GM21786 (cell line): ENCODE results near the gene AK1.

Experiments used
- ATAC-seq: cut with Tn5 transposase; IDR thresholded peaks from one replicate; pipeline ENCODE4 v1.9.1; 2021; ENCODE audit not compliant: unreplicated experiment

Gene AK1

DNA sequence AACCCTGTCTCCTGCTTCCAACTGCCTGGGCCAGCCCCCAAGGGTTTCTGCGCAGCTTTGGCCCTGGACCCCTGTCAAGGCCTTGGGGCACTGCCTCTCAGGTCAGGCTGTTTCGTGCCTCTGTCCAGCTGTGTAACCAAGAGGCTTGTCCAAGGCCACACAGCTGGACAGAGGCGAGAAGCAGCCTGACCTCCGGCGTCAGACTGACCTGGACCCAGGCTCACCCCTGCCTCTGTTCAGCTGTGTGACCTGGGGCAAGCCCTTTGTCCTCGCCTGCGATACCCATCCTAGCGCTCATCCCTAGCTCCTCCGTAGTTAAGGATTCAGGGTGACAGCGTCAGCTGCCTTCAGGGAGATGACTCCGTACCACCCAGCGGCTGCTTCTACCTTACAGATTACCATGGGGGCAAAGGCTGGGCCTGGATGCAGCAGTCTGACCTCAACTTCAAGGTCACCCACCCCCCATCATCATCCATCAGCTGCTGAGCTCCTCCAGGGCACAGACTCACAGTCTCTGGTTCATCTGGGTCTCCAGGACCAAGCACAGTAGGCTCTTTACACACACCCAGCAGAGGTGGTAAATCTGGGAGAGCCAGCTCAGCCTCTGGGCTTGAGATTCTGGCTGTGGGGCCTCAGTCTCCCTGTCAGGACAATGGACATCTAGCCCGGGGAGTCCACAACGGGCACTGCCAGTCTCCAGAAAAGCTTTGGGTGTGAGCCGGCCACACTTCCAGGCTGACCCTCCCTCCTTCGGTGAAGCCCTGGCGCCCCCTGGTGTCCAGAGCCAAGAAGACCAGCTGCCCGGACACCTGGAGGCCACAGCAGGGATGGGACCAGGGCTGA lies 7.9 kb downstream of the AK1 start:
- no peak for ATAC-seq

DNA sequence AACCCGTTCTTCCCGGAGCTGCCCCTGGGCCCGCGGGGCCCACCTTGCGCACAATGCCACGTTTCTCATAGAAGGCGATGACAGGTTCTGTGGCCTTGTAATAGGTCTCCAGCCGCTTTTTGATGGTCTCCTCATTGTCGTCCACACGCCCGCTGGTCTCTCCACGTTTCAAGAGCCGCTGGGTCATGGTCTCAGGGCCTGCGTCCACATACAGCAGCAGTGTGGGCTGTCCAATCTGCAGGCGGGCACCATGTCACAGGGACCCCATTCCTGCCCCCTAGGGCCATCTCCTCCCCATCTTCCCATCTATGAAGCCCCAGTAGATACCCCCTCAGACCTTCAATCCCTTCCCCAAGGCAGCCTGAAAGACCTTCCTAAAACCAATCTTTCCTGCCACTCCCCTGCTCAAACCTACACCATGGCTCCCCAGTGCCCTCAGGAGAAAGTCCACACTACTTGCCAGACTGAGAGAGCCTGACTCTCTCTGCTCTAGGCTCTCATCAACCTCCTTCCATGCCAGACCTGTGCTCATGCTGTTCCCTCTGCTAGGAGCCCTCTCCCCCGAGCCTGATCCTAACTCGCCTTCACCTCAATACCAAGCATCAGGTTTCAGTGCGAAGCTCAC lies 9.1 kb downstream of the AK1 start:
- no peak for ATAC-seq

DNA sequence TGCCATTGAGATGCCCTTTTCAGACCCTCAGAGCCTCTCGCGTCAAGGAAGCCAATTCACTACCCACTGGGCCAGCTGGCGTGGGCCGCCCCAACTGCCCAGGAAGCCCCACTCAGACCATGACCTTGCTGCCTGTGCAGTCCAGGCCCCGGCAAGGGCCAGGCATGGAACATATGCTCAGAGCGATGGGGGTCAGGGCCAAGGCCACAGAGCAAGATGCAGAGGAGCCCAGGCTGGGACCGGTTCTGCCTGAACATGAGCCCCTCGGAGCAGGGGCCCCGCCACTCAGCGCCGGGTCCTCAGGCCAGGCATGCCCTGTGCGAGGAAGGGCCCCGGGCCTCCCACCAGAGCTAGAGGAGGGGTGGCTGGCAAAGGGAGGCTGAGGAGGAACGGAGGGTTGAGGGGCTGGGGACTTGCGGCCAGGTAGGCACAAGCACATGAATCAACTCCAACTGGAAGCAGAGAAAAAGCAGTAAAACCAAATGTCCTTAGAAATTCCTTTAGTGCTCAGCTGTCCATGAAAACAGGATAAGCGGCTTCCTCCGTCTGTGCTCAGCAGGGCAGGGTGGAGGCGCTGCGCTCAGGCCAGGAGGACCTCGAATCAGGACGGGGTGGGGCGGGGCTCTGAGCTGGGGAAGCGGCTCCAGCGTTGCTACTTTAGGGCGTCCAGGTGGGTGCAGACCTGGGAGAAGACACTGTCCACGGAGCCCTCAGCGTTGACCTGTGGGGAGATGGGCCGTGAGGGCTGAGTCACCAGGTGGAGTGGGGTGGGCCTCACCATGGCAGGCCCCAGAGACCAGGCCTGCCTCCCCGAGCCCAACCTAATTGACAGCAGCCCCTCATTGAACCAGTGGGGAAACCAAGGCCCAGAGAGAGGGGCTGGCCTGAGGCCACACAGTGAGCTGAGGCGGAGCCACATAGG lies 9.9 kb downstream of the AK1 start:
- ATAC-seq = no peak

DNA sequence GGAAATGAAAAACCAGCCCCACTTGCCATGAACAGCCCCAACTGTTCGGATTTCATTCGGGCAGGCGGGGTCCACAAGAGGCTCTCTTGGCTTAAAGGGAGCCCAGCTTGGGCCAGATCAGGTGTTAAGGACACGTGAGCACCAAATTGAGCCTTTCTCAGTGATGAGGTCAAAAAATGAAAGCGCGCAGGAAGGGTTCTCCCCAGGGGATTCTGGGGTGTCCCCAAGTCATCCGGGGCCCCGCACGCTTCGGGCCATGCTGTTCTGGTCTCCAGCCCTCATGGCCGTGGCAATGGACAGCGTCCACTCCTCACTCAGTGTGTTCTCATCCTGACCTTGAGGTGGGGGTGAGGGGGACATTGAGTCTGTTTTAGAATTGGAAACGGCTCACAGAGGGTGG lies 10.9 kb downstream of the AK1 start:
- no peak for ATAC-seq

DNA sequence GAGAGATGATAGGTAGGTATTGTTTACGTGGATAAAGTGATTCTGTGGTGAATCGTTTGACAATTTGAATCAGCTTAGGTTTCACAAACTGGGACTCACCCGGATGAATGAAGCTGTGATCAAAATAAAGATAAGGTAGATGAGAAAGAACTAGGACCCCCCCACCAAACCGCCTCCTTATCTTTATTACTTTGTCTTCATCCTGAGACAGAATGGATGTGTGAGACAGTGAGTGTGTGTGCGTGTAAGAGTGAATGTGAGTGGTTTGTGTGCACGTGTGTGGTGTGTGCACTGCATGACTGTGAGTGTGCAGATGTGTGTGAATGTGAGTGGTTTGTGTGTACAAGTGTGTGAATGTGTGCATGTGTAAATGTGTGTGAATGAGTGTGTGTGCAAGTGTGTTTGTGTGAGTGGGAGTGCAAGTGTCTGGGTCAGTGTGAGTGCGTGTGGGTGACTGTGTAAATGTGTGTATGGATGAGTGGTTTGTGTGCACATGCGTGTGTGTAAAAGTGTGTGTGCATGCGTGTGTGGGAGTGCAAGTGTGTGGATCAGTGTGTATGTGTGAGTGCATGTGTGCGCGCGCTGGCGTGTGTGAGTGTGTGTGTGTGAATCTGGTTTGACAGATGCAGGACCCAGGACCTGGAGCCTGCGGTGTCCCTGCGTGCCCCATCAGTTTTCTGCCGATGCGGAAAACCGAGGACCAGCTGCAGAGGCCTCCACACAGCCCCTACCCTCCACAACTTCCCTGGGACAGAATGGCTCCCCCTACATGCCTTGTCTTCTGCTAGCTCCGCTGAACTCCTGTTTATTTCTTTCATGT lies 11.6 kb downstream of the AK1 start:
- ATAC-seq = no peak

DNA sequence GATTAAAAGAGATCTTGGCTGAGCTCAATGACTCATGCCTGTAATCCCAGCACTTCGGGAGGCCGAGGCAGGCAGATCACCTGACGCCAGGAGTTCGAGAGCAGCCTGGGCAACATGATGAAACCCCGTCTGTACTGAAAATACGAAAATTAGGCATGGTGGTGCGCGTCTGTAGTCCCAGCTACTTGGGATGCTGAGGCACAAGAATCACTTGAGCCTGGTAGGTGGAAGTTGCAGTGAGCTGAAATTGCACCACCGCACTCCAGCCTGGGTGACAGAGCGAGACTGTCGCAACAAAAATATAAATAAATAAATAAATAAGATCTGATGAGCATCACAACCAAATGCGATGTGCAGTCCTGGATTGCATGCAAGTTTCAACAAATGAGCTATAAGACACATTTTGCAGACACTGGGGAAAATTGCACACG lies 14.3 kb downstream of the AK1 start:
- no peak for ATAC-seq

GRCh38 chr9:127862075-127863011 lies 15.1 kb downstream of the AK1 start:
- no peak for ATAC-seq

GRCh38 chr9:127860779-127861178 lies 16.7 kb downstream of the AK1 start:
- ATAC-seq = no peak

DNA sequence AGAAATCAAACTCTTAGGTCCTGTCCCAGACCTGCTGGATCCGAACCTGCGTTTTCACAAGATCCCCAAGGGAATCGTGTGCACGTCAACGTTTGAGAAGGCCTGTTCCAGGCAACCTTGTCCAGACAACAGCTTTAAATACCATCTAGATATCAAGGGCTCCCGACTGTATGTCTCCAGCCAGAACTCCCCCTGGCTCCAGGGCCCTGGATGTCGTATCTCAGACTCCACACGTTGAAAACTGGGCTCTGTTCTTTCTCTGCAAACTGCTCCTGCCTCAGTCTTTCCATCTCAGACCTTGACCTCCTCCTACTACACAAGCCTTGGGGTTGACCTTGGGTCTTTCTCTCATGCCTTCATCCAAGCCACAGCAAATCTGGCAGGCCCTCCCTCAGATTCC lies 17.2 kb downstream of the AK1 start:
- no peak for ATAC-seq

DNA sequence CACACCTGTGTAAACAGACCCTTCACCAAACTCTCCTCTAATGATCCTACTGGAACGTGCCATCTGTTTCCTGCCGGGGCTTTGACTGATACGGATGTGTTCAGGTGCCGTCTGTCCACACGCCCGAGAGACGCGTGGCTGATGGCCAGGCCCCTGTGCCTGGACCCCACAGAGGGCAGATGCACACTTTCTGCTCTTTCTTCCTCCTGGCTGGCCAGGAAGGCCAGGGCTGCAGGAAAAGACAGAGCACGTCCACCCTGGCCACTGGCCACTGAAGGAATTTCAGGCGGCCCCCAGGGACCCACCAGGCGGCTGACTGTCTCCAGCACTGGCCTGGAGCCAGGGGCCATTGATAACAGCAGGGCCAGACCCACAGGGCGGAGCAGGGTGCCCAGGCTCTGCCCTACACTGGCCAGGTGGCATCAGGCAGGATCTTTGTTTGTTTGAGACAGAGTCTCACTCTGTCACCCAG lies 19.4 kb downstream of the AK1 start:
- no peak for ATAC-seq

- no peak for ATAC-seq
These were observed 20.2 kb downstream of the AK1 start for GRCh38 chr9:127857278-127857677.

DNA sequence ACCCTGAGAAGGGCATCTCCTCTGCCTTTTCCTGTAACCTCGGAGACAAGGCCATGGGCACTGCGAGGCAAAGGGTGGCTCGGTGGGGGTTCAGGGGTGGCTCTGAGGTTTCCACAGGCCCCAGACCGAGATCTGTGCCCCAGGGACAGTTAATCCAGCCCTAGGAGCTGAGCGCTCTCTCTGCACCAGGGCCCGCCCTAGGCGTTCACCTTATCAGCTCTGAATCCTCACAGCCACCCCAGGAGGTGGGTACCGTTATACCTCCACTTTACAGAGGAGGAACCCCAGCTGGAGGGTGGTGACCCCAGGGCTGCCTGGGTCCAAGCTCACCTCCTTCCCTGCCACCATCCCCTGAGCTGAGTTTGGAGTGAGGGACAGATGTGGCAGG lies 20.8 kb downstream of the AK1 start:
- ATAC-seq = no peak

- no peak for ATAC-seq
These were observed 21.3 kb downstream of the AK1 start for GRCh38 chr9:127856094-127856728.

DNA sequence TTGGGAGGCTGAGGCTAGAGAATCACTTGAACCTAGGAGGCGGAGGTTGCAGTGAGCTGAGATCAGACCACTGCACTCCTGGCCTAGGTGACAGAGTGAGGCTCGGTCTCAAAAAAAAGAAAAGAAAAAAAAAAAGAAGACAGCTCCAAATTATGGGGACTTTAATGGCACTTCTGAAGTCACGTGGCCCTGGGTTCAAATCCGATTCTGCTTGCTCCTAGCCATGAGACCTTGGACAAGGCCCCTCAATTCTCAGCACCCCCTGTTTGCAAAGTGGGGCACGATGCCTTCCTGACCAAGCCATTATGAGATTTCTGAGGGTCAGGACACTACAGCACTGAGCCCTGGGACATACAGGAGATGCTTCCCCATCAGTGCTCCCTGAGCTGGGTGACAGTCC lies 22.0 kb downstream of the AK1 start:
- no peak for ATAC-seq

DNA sequence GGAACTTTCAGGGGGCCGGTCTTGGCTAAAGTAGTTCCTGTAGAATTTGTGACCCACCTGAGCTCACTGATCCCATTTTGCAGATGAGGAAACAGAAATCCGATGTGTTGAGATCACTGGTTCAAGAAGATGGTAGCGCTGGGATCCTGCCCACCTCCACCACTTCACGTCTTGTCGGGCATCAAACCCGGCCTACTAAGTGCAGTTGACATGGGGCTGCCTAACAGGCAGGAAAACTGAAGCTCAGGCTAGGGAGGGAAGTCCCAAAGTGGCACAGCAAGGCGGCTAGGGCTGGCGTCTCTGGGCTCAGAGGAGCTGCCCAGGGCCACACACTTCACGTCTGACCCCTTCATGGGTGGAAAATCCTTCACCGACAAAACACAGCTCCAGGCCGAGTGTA lies 22.5 kb downstream of the AK1 start:
- no peak for ATAC-seq

GRCh38 chr9:127854184-127854806 lies 23.2 kb downstream of the AK1 start, which contains the start of gene ENG:
TSS of gene ENG (minus strand) at chr9:127854658. CDS start at chr9:127854355, 303 bp downstream.
- ATAC-seq = no peak

GRCh38 chr9:127853312-127854183 lies 23.9 kb downstream of the AK1 start:
- ATAC-seq = no peak

- ATAC-seq = no peak
These were observed 24.6 kb downstream of the AK1 start for GRCh38 chr9:127852829-127853228.
